Bronchial epithelial cell (primary cell): ENCODE data around the gene ELMO3. TPM values are rescaled to one million over a fixed set of nuclear protein-coding genes. Genes with fewer than 3 reads are reported as not detected.

ENCODE experiments used
- DNase-seq: peaks from one replicate; pipeline ENCODE4 v3.0.0-alpha.2; 2010; ENCODE audit warnings: low read depth
- FAIRE-seq: peaks from 2 replicates; lab custom pipeline; 2011; peaks lifted over from hg19 to GRCh38; lab: Jason Lieb, UNC
- H3K27me3 ChIP-seq: 2 replicates; pipeline ENCODE4 v1.5.1; 2011; ENCODE audit warnings: low read length; ENCODE audit not compliant: control insufficient read depth, insufficient read depth
- H3K36me3 ChIP-seq: 2 replicates; pipeline ENCODE4 v1.5.1; 2011; ENCODE audit warnings: low read length; ENCODE audit not compliant: control insufficient read depth, insufficient read depth
- H3K4me3 ChIP-seq: 2 replicates; pipeline ENCODE4 v1.5.1; 2011; ENCODE audit warnings: mild to moderate bottlenecking, low read depth, low read length, control low read depth
- CTCF ChIP-seq: IDR thresholded peaks from 2 replicates; pipeline ENCODE4 v1.5.1; 2011; ENCODE audit warnings: mild to moderate bottlenecking, moderate library complexity, low read length, control low read depth, inconsistent platforms; ENCODE audit not compliant: insufficient read depth, severe bottlenecking
- total RNA-seq: library from RNA; depleted of rRNA; stranded (reverse); fragments of >200 nt; gene quantifications from 2 replicates; pipeline ENCODE4 v1.2.1, GENCODE V29; 2014

The ELMO3 gene
- total RNA-seq, 1 donor from 2014 or later, result 44.0 TPM

GRCh38 chr16:67191995-67192681 is 6.8 kb upstream of the ELMO3 start, which contains the start of gene E2F4:
TSS of gene E2F4 (plus strand) at chr16:67192155. CDS start at chr16:67192228, 73 bp downstream.
- no peak for TF ChIP-seq CTCF
- Histone ChIP-seq H3K4me3 (peak within 1 kb of the TSS; percentile 76), H3K27me3 (no peaks in the 10 kb centered on the region), H3K36me3 (peaks cover 35% of the 10 kb centered on the region)
- FAIRE-seq (no peak), DNase-seq (peak; percentile 75)

GRCh38 chr16:67192781-67193361 is 6.1 kb upstream of the ELMO3 start:
- Histone ChIP-seq H3K27me3 (no peaks in the 10 kb centered on the region), H3K36me3 (peaks cover 37% of the 10 kb centered on the region), H3K4me3 (peak overlapping the region; percentile 76)
- no peak for DNase-seq
- FAIRE-seq, result no peak
- no peak for TF ChIP-seq CTCF

- Histone ChIP-seq H3K4me3 (no peak overlapping the region), H3K27me3 (no peaks in the 10 kb centered on the region), H3K36me3 (peaks cover 38% of the 10 kb centered on the region)
- no peak for DNase-seq
- no peak for FAIRE-seq
- TF ChIP-seq CTCF, result no peak
Observed at GRCh38 chr16:67193536-67193935, 5.4 kb upstream of the ELMO3 start.

- H3K36me3 ChIP-seq, result peaks cover 38% of the 10 kb centered on the region
- no peak overlapping the region for H3K4me3 ChIP-seq
- H3K27me3 ChIP-seq, result no peaks in the 10 kb centered on the region
- TF ChIP-seq CTCF, result no peak
- DNase-seq (no peak), FAIRE-seq (no peak)
Observed at GRCh38 chr16:67194260-67194659, 4.7 kb upstream of the ELMO3 start.

GRCh38 chr16:67195676-67196075 is 3.3 kb upstream of the ELMO3 start:
- Histone ChIP-seq H3K4me3 (no peak overlapping the region), H3K36me3 (peaks cover 41% of the 10 kb centered on the region), H3K27me3 (no peaks in the 10 kb centered on the region)
- TF ChIP-seq CTCF, result no peak
- FAIRE-seq (no peak), DNase-seq (no peak)
